ENCODE data around the gene NDUFAF5.

The NDUFAF5 gene

DNA sequence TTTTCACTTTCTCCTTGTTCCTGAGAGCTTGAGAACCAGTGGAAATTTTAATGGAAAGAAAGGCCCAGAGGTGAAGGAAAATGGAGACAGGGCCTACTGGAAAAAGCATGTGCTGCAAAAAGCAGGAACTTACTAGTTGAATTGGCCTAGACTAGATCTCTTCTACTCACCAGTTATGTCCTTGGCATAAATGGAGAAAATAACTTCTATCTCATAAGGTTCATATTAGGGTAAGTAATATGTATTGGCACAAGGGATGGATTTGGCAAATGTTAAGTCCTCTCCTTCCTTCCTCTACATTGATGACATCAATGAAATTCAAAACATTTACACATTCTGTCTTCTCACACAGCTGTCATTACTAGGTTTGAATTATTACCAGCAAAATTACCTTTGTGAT lies 74.0 kb downstream of the NDUFAF5 start:
- no peak overlapping the region for H3K4me3 ChIP-seq (ENCODE audit: low read length)
- no peak for TF ChIP-seq ZNF274 (IDR thresholded peaks at IDR 0.05; ENCODE audit: low read depth, low read length)

DNA sequence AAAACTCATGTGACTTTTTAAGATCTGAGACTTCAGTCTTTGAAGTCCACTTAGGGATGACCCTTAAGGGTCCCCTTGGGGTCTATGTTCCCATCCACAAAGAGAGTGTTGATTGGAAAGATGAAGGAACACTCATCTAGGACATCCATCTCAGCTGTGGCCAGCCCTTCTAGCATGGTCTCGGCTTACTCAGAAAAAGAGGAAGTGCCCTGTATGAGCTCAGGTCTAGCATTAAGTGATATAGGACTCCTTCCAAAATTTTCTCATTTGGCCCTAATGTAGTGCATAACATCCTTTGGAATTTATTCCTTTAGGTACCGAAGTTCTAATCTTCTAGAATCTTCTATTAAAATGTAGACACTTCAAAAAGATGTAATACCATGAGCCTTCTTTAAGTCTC lies 77.4 kb downstream of the NDUFAF5 start:
- no peak overlapping the region for H3K4me3 ChIP-seq (ENCODE audit: low read length)
- TF ChIP-seq ZNF274 (IDR thresholded peaks at IDR 0.05; ENCODE audit: low read depth, low read length) = no peak

DNA sequence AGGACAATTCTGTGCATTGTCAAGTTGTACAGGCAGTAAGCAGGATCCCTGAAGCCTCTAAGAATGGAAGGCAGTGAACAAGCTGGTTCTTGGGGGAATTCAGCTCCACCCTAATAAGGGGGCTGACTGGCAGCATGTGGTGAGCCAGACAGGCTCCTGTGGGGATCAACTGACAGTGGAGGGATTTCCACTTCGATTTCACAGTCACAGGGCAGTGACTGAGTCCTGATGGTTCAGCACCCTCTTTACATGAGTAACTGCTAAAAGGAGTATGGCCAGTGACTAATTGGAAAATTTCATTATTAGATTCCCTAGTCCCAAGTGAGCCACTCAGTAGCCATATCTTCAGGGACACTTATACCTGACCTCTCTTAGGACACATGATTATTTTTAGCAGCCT lies 78.4 kb downstream of the NDUFAF5 start:
- H3K4me3 ChIP-seq (ENCODE audit: low read length) = no peak overlapping the region
- TF ChIP-seq ZNF274 (IDR thresholded peaks at IDR 0.05; ENCODE audit: low read depth, low read length) = no peak

DNA sequence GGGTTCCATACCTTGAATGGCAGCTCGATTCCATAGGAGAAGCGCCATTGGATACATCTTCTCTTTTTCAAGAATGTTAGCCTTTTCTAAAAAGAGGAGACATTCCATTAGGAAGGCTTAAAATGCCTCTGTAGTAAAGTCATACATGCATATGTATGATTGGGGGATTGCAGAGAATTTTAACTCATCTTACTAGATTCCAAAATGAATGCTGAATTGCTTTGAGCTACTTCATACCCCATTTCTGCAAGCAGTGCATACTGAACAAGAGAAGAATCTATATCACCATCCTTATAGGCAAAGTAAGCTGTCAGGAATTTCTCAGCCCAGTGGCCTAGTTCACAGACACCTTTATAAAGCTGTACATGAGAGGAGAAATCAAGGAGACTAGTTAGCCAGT lies 80.3 kb downstream of the NDUFAF5 start:
- H3K4me3 ChIP-seq (ENCODE audit: low read length) = no peak overlapping the region
- TF ChIP-seq ZNF274 (IDR thresholded peaks at IDR 0.05; ENCODE audit: low read depth, low read length) = no peak

DNA sequence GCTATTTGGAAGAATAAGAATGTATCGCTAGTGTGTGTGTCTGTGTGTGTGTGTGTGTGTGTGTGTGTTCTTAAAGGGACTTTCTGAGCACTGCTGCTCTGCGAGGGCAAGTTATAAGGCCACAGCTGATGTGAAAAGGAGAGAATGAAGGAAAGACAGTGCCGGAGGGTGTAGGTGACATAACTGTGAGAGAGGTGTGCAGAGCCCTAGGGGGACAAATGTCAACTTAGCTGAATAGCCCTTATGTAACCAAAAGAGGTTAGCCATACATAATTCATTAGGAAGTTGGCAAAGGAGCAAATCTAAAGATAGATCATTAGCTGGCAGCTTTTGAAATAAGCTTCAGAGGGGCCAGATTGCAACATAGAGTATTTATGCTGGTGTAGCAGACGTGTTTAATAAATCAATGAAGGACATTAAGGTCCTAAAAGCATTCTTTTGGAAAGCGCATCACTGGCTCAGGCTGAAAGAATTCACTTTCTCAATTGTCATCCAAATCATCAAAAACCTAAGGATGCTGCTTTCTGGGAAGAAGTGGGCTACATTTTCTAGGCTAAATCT lies 81.0 kb downstream of the NDUFAF5 start:
- no peak overlapping the region for H3K4me3 ChIP-seq (ENCODE audit: low read length)
- TF ChIP-seq ZNF274 (IDR thresholded peaks at IDR 0.05; ENCODE audit: low read depth, low read length) = no peak

DNA sequence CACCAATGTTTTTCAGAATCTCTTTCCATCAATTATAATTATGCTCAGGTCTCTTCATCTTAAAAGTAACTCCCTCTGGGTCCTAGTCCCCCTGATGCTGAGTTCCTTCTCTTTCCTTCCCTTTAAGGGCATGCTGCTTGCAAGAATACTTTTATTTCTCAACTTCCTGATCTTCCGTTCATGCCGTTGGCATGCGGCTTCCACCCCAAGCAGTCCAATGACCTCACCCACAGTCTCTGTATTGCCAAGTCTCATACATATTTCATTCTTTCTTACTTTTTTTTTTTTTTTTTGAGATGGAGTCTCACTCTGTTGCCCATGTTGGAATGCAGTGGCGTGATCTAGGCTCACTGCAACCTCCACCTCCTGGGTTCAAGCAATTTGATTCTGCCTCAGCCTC lies 83.5 kb downstream of the NDUFAF5 start:
- no peak for TF ChIP-seq ZNF274 (IDR thresholded peaks at IDR 0.05; ENCODE audit: low read depth, low read length)
- no peak overlapping the region for H3K4me3 ChIP-seq (ENCODE audit: low read length)

DNA sequence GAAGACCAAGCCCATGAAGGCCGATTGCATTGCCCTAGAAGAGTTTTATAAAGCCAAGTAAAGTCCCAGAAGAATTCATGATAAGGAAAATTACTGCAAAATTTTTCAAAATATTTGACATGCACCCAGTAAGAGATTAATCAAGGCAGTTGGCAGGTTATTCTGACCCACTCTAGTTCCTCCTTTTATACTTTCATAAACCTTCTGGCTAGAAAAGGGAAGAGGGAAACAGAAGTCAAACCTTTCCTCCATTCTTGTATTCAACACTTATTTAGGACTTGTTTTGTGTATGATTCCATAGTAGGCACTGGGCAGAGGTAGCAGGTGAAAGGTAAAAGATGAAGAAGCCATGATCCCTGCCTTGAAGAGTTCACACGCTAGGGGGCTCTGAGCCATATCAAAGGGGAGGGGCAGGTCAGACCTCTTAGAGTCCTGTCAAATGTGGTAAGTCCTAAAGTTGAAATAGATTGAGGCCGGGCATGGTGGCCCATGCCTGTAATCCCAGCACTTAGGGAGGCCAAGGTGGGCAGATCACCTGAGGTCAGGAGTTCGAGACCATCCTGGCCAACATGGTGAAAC lies 85.4 kb downstream of the NDUFAF5 start:
- TF ChIP-seq ZNF274 (IDR thresholded peaks at IDR 0.05; ENCODE audit: low read depth, low read length) = no peak
- no peak overlapping the region for H3K4me3 ChIP-seq (ENCODE audit: low read length)
